H1 (cell line): Measurements from ENCODE around the gene CADM2. TPM values are rescaled to one million over a fixed set of nuclear protein-coding genes. Genes with fewer than 3 reads are reported as not detected.

Experiments used
- CTCF ChIA-PET: fragments of 300-600 bp; sonication (Branson Sonifier 250); formaldehyde crosslinking; loops from one replicate; lab custom pipeline; 2021; ENCODE audit not compliant: partially characterized antibody; lab: Charles Lee
- POLR2A ChIA-PET: fragments of 300-600 bp; sonication (Branson Sonifier 250); formaldehyde crosslinking; loops from one replicate; lab custom pipeline; 2021; ENCODE audit warnings: inconsistent platforms; ENCODE audit not compliant: partially characterized antibody; lab: Charles Lee
- DNase-seq, 2 experiments: peaks; one replicate each; pipeline versions ENCODE4 v3.0.0 to v3.0.0-alpha.2; 2010 to 2022; ENCODE audit warnings: low spot score in 2 of 2, low read depth in 1 of 2, mixed read lengths in 1 of 2
- FAIRE-seq: peaks from 2 replicates; lab custom pipeline; 2011; peaks lifted over from hg19 to GRCh38; lab: Jason Lieb, UNC
- H2AFZ ChIP-seq: 2 replicates; pipeline ENCODE4 v1.8.1; 2012; ENCODE audit warnings: low read length, inconsistent platforms
- H2AK5ac ChIP-seq: 2 replicates; pipeline ENCODE4 v1.6.1; 2013; ENCODE audit warnings: low read depth, low read length
- H2BK120ac ChIP-seq: replicated peaks from 2 replicates; pipeline ENCODE3; 2013; ENCODE audit warnings: low read depth, low read length, inconsistent platforms
- H2BK12ac ChIP-seq: 2 replicates; pipeline ENCODE4 v1.6.1; 2013; ENCODE audit warnings: low read depth, low read length
- H2BK15ac ChIP-seq: 2 replicates; pipeline ENCODE4 v1.6.1; 2013; ENCODE audit warnings: low read length
- H2BK20ac ChIP-seq: 2 replicates; pipeline ENCODE4 v1.6.1; 2013; ENCODE audit warnings: low read length
- H2BK5ac ChIP-seq: 2 replicates; pipeline ENCODE4 v1.6.1; 2013; ENCODE audit warnings: low read depth, low read length
- H3K14ac ChIP-seq: 2 replicates; pipeline ENCODE4 v1.6.1; 2013; ENCODE audit warnings: inconsistent platforms; ENCODE audit not compliant: insufficient read length
- H3K18ac ChIP-seq: 2 replicates; pipeline ENCODE4 v1.6.1; 2013; ENCODE audit warnings: low read length; ENCODE audit errors: extremely low read depth
- H3K23ac ChIP-seq: 2 replicates; pipeline ENCODE4 v1.6.1; 2013; ENCODE audit warnings: inconsistent platforms; ENCODE audit not compliant: insufficient read length
- H3K23me2 ChIP-seq: 2 replicates; pipeline ENCODE4 v1.6.1; 2013; ENCODE audit warnings: low read depth, low read length
- H3K27ac ChIP-seq: 2 replicates; pipeline ENCODE4 v1.6.1; 2011; ENCODE audit warnings: low read depth, low read length, inconsistent platforms
- H3K27me3 ChIP-seq, 4 experiments: replicated peaks in 1 of 4; 1 replicate in 1 of 4; 2 replicates in 3 of 4; pipeline versions ENCODE4 v1.6.1 to v1.8.1; 2011 to 2013; ENCODE audit warnings: low read length in 3 of 4, mild to moderate bottlenecking in 3 of 4, inconsistent platforms in 2 of 4, mixed read lengths in 2 of 4, moderate library complexity in 1 of 4; ENCODE audit not compliant: control insufficient read depth in 3 of 4, insufficient read depth in 3 of 4; ENCODE audit errors: extremely low read depth in 1 of 4
- H3K36me3 ChIP-seq, 4 experiments: 2 replicates each; pipeline versions ENCODE4 v1.6.1 to v1.8.1; 2011 to 2013; ENCODE audit warnings: mild to moderate bottlenecking in 4 of 4, low read length in 3 of 4, moderate library complexity in 2 of 4, control low read depth in 1 of 4, inconsistent platforms in 1 of 4; ENCODE audit not compliant: insufficient read depth in 4 of 4, control insufficient read depth in 2 of 4
- H3K4ac ChIP-seq: replicated peaks from 2 replicates; pipeline ENCODE3; 2013; ENCODE audit warnings: low read length, low read depth, mixed read lengths, inconsistent platforms; ENCODE audit not compliant: insufficient read length
- H3K4me1 ChIP-seq, 4 experiments: replicated peaks in 1 of 4; 1 replicate in 1 of 4; 2 replicates in 3 of 4; pipeline versions ENCODE4 v1.6.1 to v1.8.1; 2011 to 2013; ENCODE audit warnings: low read length in 3 of 4, inconsistent platforms in 2 of 4, mixed read lengths in 1 of 4; ENCODE audit not compliant: insufficient read depth in 4 of 4, control insufficient read depth in 3 of 4
- H3K4me2 ChIP-seq, 2 experiments: 2 replicates each; pipeline versions ENCODE4 v1.6.1 to v1.8.1; 2011 to 2013; ENCODE audit warnings: low read depth in 2 of 2, low read length in 2 of 2, control low read depth in 1 of 2, inconsistent platforms in 1 of 2, mild to moderate bottlenecking in 1 of 2; ENCODE audit not compliant: insufficient read depth in 1 of 2
- H3K4me3 ChIP-seq, 4 experiments: fragments of 200-600, 300-600 bp in 1 of 4; sonication (generic), shearing (Covaris generic), sonication (Bioruptor Twin) in 1 of 4; 2 replicates each; pipeline versions ENCODE4 v1.5.1 to v1.8.1; 2011 to 2016; ENCODE audit warnings: low read length in 4 of 4, low read depth in 3 of 4, control low read depth in 2 of 4, inconsistent platforms in 2 of 4, mild to moderate bottlenecking in 2 of 4, mixed read lengths in 1 of 4, moderate library complexity in 1 of 4; ENCODE audit not compliant: insufficient read depth in 2 of 4; ENCODE audit errors: extremely low read depth in 1 of 4
- H3K56ac ChIP-seq: replicated peaks from 2 replicates; pipeline ENCODE3; 2013; ENCODE audit warnings: low read depth, mild to moderate bottlenecking, mixed read lengths, low read length, inconsistent platforms; ENCODE audit not compliant: insufficient read length
- H3K79me1 ChIP-seq: 2 replicates; pipeline ENCODE4 v1.6.1; 2013; ENCODE audit warnings: low read depth, low read length, control low read depth
- H3K79me2 ChIP-seq, 2 experiments: 2 replicates each; pipeline versions ENCODE4 v1.6.1 to v1.8.1; 2012 to 2013; ENCODE audit warnings: low read length in 2 of 2, mild to moderate bottlenecking in 2 of 2, inconsistent platforms in 1 of 2; ENCODE audit not compliant: insufficient read depth in 2 of 2, control insufficient read depth in 1 of 2
- H3K9ac ChIP-seq, 4 experiments: replicated peaks in 1 of 4; 1 replicate in 1 of 4; 2 replicates in 3 of 4; pipeline versions ENCODE4 v1.6.1 to v1.8.1; 2011 to 2013; ENCODE audit warnings: low read depth in 3 of 4, low read length in 3 of 4, control low read depth in 2 of 4, mild to moderate bottlenecking in 2 of 4, moderate library complexity in 2 of 4, inconsistent platforms in 1 of 4; ENCODE audit errors: extremely low read depth in 1 of 4
- H3K9me3 ChIP-seq, 2 experiments: 2 replicates each; pipeline versions ENCODE4 v1.6.1 to v1.8.1; 2012 to 2013; ENCODE audit warnings: mild to moderate bottlenecking in 2 of 2, moderate library complexity in 2 of 2, control low read depth in 1 of 2, inconsistent platforms in 1 of 2, low read depth in 1 of 2, low read length in 1 of 2, mixed read lengths in 1 of 2; ENCODE audit not compliant: insufficient read depth in 2 of 2
- H4K20me1 ChIP-seq, 2 experiments: replicated peaks in 1 of 2; 2 replicates each; pipeline versions ENCODE3 to v1.8.1; 2011 to 2013; ENCODE audit warnings: inconsistent platforms in 2 of 2, low read length in 2 of 2, mild to moderate bottlenecking in 1 of 2; ENCODE audit not compliant: insufficient read depth in 2 of 2, control insufficient read depth in 1 of 2
- H4K5ac ChIP-seq: 2 replicates; pipeline ENCODE4 v1.6.1; 2013; ENCODE audit warnings: low read length, low read depth, mixed read lengths, inconsistent platforms; ENCODE audit not compliant: insufficient read length
- H4K8ac ChIP-seq: 2 replicates; pipeline ENCODE4 v1.8.0; 2013; ENCODE audit warnings: mild to moderate bottlenecking, moderate library complexity, low read length, inconsistent platforms; ENCODE audit not compliant: insufficient read depth; ENCODE audit errors: extremely low read depth
- H4K91ac ChIP-seq: replicated peaks from 2 replicates; pipeline ENCODE3; 2013; ENCODE audit warnings: low read length, mixed read lengths, inconsistent platforms; ENCODE audit not compliant: insufficient read length
- EGR1 ChIP-seq: IDR thresholded peaks from 2 replicates; pipeline ENCODE4 v1.6.1; 2011; ENCODE audit warnings: low read depth, low read length, borderline replicate concordance
- MAFK ChIP-seq: IDR thresholded peaks from 2 replicates; pipeline ENCODE4 v1.6.1; 2012; ENCODE audit warnings: low read depth, mild to moderate bottlenecking, improper control_type of control experiment, low read length
- NRF1 ChIP-seq: IDR thresholded peaks from 2 replicates; pipeline ENCODE4 v1.6.1; 2011; ENCODE audit warnings: mild to moderate bottlenecking, low read depth, low read length, improper control_type of control experiment
- POLR2AphosphoS5 ChIP-seq: IDR thresholded peaks from 2 replicates; pipeline ENCODE4 v1.6.1; 2011; ENCODE audit warnings: low read depth, low read length
- SRF ChIP-seq: IDR thresholded peaks from 2 replicates; pipeline ENCODE4 v1.6.1; 2011; ENCODE audit warnings: mild to moderate bottlenecking, low read depth, low read length, moderate library complexity
- TBP ChIP-seq: IDR thresholded peaks from 2 replicates; pipeline ENCODE4 v1.6.1; 2011; ENCODE audit warnings: low read depth, low read length, improper control_type of control experiment
- TEAD4 ChIP-seq: IDR thresholded peaks from 2 replicates; pipeline ENCODE4 v1.6.1; 2012; ENCODE audit warnings: low read depth, low read length, inconsistent platforms, mixed read lengths
- YY1 ChIP-seq: IDR thresholded peaks from 2 replicates; pipeline ENCODE4 v1.6.1; 2011; ENCODE audit warnings: low read depth, mild to moderate bottlenecking, low read length
- WGBS, 2 experiments: shearing (Covaris generic) in 1 of 2; methylation state at CpG; one replicate each; pipeline versions ENCODE4 v1.1.6 to v1.1.7; 2013 to 2015; ENCODE audit warnings: low lambda C conversion rate in 2 of 2, mixed read lengths in 2 of 2, inconsistent platforms in 1 of 2, low coverage in 1 of 2, missing lambda C conversion rate in 1 of 2; ENCODE audit not compliant: insufficient replicate concordance in 2 of 2, insufficient coverage in 1 of 2, insufficient read length in 1 of 2; ENCODE audit errors: extremely low coverage in 1 of 2, missing lambda C conversion rate in 1 of 2; 5-methylcytosine and 5-hydroxymethylcytosine counted together
- polyA plus RNA-seq, 7 experiments: library from polyadenylated mRNA; depleted of rRNA in 3 of 7; stranded (reverse) in 5 of 7; unstranded in 2 of 7; fragments of >200 nt in 5 of 7; fragments of 200-250 nt in 2 of 7; gene quantifications; 1 replicate in 5 of 7; 2 replicates in 1 of 7; 4 replicates in 1 of 7; pipeline versions ENCODE4 v1.2.1 to v1.2.3, GENCODE V29; 2011 to 2013; ENCODE audit warnings: missing spikeins in 2 of 7, mixed read lengths in 2 of 7
- total RNA-seq: library from RNA; stranded (reverse); fragmentation: NEBNext Ultra II Directional; extraction: Animal tissue kit (Norgen Biotek cat#: 25700); gene quantifications from 2 replicates; pipeline ENCODE4 v1.2.1, GENCODE V29; 2021
- TF ChIP-seq, protein P1 (sequence below): IDR thresholded peaks from 2 replicates; pipeline ENCODE4 v1.6.1; 2012; ENCODE audit warnings: inconsistent platforms

CADM2 gene
- total and polyA plus RNA-seq, 2 of the 8 experiments (the other 6 are each of a cell fraction or from before 2014, with no cell fraction given): 14.9 to 20.9 TPM

DNA sequence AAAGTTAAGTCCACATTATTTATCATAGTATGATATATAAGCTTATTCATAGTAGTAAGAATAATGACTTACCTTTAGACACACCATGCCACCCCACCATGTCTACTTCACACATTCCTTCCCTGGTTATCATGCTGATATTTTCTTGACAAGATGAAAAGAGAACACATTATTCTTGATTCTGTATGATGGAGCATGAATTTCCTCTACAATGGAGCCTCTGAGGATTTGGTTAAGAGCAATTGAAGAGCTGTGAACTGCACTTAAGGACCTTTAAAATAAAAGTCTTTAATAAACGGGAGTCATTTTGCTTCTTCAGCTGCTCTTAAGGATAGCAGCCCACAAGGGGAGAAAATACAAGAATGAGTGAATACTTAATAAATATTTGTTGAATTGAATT, 226.7 kb downstream of the CADM2 start:
- H4K8ac ChIP-seq: no peak overlapping the region
- H3K4me2 ChIP-seq: no peak overlapping the region
- 79% methylated on average over 1 of the region's 1 CpG; no CpG with 5 or more reads in 1 of the 2 experiments for WGBS, 2 experiments
- H3K27ac ChIP-seq: no peak overlapping the region
- no peak overlapping the region for H2AK5ac ChIP-seq
- no peak overlapping the region for H4K5ac ChIP-seq
- no peak overlapping the region for H3K14ac ChIP-seq
- no peaks in the 10 kb centered on the region for H3K27me3 ChIP-seq
- DNase-seq (no peak), FAIRE-seq (no peak)
- no peak overlapping the region for H3K4ac ChIP-seq
- H2BK20ac ChIP-seq: no peak overlapping the region
- no peak overlapping the region for H3K56ac ChIP-seq
- H3K18ac ChIP-seq: no peak overlapping the region
- no peak overlapping the region for H3K23ac ChIP-seq
- peaks cover 0 to 1% of the 10 kb centered on the region in 2 experiments for H4K20me1 ChIP-seq
- H2AFZ ChIP-seq: no peak overlapping the region
- H3K23me2 ChIP-seq: no peaks in the 10 kb centered on the region
- no peak overlapping the region for H2BK5ac ChIP-seq
- no peak overlapping the region for H2BK120ac ChIP-seq
- no peaks in the 10 kb centered on the region for H3K9me3 ChIP-seq
- no peaks in the 10 kb centered on the region for H3K79me1 ChIP-seq
- ChIA-PET POLR2A (no interaction called here), CTCF (no interaction called here)
- TF ChIP-seq TEAD4 (no peak), YY1 (no peak), SRF (no peak), MAFK (no peak), NRF1 (no peak), TBP (no peak), EGR1 (no peak), POLR2AphosphoS5 (no peak)
- TF ChIP-seq, protein P1, sequence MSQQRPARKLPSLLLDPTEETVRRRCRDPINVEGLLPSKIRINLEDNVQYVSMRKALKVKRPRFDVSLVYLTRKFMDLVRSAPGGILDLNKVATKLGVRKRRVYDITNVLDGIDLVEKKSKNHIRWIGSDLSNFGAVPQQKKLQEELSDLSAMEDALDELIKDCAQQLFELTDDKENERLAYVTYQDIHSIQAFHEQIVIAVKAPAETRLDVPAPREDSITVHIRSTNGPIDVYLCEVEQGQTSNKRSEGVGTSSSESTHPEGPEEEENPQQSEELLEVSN: no peak
- no peaks in the 10 kb centered on the region for H3K36me3 ChIP-seq
- H3K79me2 ChIP-seq: no peaks in the 10 kb centered on the region
- H3K9ac ChIP-seq: no peak overlapping the region
- H4K91ac ChIP-seq: no peak overlapping the region
- no peak overlapping the region for H2BK12ac ChIP-seq
- no peak overlapping the region for H2BK15ac ChIP-seq
- H3K4me1 ChIP-seq: no peaks in the 10 kb centered on the region
- H3K4me3 ChIP-seq: no peak overlapping the region
